GM23248 (cell line): ENCODE data around the gene MADCAM1. TPM values are rescaled to one million over a fixed set of nuclear protein-coding genes. Genes with fewer than 3 reads are reported as not detected.

ENCODE experiments used
- DNase-seq: peaks from one replicate; pipeline ENCODE4 v3.0.0-alpha.2; 2015
- H2AFZ ChIP-seq: fragments of 200-600 bp; sonication (generic); 2 replicates; pipeline ENCODE4 v1.6.1; 2016; ENCODE audit warnings: antibody characterized with exemption
- H3F3A ChIP-seq: fragments of 200-600 bp; sonication (generic); 2 replicates; pipeline ENCODE4 v1.6.1; 2016; ENCODE audit warnings: mild to moderate bottlenecking, antibody characterized with exemption, mixed run types; ENCODE audit not compliant: insufficient read depth
- H3K27ac ChIP-seq: fragments of 200-600 bp; sonication (generic); 2 replicates; pipeline ENCODE4 v1.5.1; 2016; ENCODE audit warnings: mild to moderate bottlenecking
- H3K27me3 ChIP-seq: fragments of 200-600 bp; sonication (generic); replicated peaks from 2 replicates; pipeline ENCODE4 v1.6.1; 2016; ENCODE audit warnings: mild to moderate bottlenecking; ENCODE audit not compliant: insufficient read depth
- H3K36me3 ChIP-seq: fragments of 200-600 bp; sonication (generic); 2 replicates; pipeline ENCODE4 v1.6.1; 2016; ENCODE audit warnings: low read depth, mild to moderate bottlenecking
- H3K4me1 ChIP-seq: fragments of 200-600 bp; sonication (generic); 2 replicates; pipeline ENCODE4 v1.6.1; 2016; ENCODE audit warnings: mild to moderate bottlenecking; ENCODE audit not compliant: insufficient read depth
- H3K4me2 ChIP-seq: fragments of 200-600 bp; sonication (generic); one replicate; pipeline ENCODE4 v1.6.1; 2016; ENCODE audit warnings: mild to moderate bottlenecking; ENCODE audit not compliant: unreplicated experiment
- H3K4me3 ChIP-seq: fragments of 200-600 bp; sonication (generic); 2 replicates; pipeline ENCODE4 v1.5.1; 2016; ENCODE audit warnings: mild to moderate bottlenecking
- H3K79me2 ChIP-seq: fragments of 200-600 bp; sonication (generic); 2 replicates; pipeline ENCODE4 v1.6.1; 2016; ENCODE audit warnings: mild to moderate bottlenecking; ENCODE audit not compliant: insufficient read depth
- H3K9ac ChIP-seq: fragments of 200-600 bp; sonication (generic); 2 replicates; pipeline ENCODE4 v1.6.1; 2016; ENCODE audit warnings: mild to moderate bottlenecking
- H3K9me2 ChIP-seq: fragments of 200-600 bp; sonication (generic); 2 replicates; pipeline ENCODE4 v1.6.1; 2016; ENCODE audit warnings: mixed run types, mild to moderate bottlenecking, moderate library complexity; ENCODE audit not compliant: insufficient read depth
- H3K9me3 ChIP-seq: fragments of 200-600 bp; sonication (generic); one replicate; pipeline ENCODE4 v1.6.1; 2017; ENCODE audit warnings: low read depth
- H4K20me1 ChIP-seq: fragments of 200-600 bp; sonication (generic); 2 replicates; pipeline ENCODE4 v1.6.0; 2016; ENCODE audit not compliant: insufficient read depth
- EZH2 ChIP-seq: fragments of 200-600 bp; sonication (generic); IDR thresholded peaks from 2 replicates; pipeline ENCODE4 v1.6.1; 2018; ENCODE audit warnings: antibody characterized with exemption, mild to moderate bottlenecking; ENCODE audit not compliant: insufficient read depth, poor library complexity, severe bottlenecking
- EZH2phosphoT487 ChIP-seq: fragments of 200-600 bp; sonication (generic); IDR thresholded peaks from 2 replicates; pipeline ENCODE4 v1.6.1; 2018; ENCODE audit warnings: antibody characterized with exemption, moderate library complexity, mild to moderate bottlenecking, low read depth; ENCODE audit not compliant: insufficient read depth
- WGBS, 2 experiments: methylation state at CpG; one replicate each; pipeline ENCODE4 v1.1.6; 2015 to 2017; ENCODE audit warnings: low lambda C conversion rate in 2 of 2, low coverage in 1 of 2; ENCODE audit errors: missing lambda C conversion rate in 2 of 2; 5-methylcytosine and 5-hydroxymethylcytosine counted together
- in situ Hi-C: fragments of 300-500 bp; cut with MboI; formaldehyde crosslinking; loops from 2 replicates; pipeline ENCODE4 v1.15.0; 2020
- polyA plus RNA-seq: library from polyadenylated mRNA; unstranded; fragments of >200 nt; fragmentation: Nextera tagmentation; extraction: Ambion mirVana; gene quantifications from 2 replicates; pipeline ENCODE4 v1.2.1, GENCODE V29; 2016
- total RNA-seq: library from RNA; depleted of rRNA; stranded (reverse); fragments of >200 nt; shearing (Covaris generic); gene quantifications from 2 replicates; pipeline ENCODE4 v1.2.3, GENCODE V29; 2014

MADCAM1 gene
- total and polyA plus RNA-seq, 2 experiments from 2014 or later = 0.38 to 0.54 TPM

DNA sequence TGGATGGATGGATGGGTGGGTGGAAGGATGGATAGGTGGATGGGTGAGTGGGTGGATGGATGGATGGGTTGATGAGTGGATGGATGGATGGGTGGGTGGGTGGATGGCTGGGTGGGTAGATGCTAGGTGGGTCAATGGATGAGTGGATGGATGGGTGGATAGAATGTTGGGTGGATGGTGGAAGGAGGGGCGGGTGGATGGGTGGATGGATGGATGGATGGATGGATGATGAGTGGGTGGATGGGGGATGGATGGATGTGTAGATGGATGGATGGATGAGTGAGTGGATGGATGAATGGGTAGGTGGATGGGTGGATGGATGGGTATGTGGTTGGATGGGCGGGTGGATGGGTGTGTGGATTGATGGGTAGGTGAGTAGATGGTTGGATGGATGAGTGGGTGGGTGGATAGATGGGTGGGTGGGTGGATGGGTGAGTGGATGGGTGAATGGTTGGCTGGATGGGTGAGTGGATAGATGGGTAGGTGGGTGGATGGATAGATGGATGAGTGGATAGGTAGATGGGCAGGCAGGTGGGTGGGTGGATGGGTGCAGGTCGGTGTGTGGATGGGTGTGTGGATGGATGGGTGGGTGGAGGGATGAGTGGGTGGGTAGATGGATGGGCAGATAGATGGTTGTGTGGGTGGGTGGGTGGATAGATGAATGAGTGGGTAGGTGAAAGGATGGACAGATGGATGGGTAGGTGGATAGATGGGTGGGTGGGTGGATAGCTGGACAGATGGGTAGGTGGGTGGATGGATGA, 31.1 kb upstream of the MADCAM1 start:
- Histone ChIP-seq H3K4me1 (no peaks in the 10 kb centered on the region), H3K4me3 (no peak overlapping the region), H3K27ac (no peak overlapping the region), H3K27me3 (peaks cover 19% of the 10 kb centered on the region), H3K4me2 (no peak overlapping the region), H3K9me3 (no peaks in the 10 kb centered on the region), H3F3A (no peaks in the 10 kb centered on the region), H3K9ac (no peak overlapping the region), H4K20me1 (no peaks in the 10 kb centered on the region), H3K36me3 (no peaks in the 10 kb centered on the region), H3K9me2 (no peaks in the 10 kb centered on the region), H3K79me2 (no peaks in the 10 kb centered on the region), H2AFZ (no peak overlapping the region)
- WGBS, 2 experiments = 60 to 91% methylated on average over 1 to 3 of the region's 3 CpGs
- no peak for DNase-seq
- in situ Hi-C loops = no loop called here
- no peak for TF ChIP-seq EZH2phosphoT487
- no peak for TF ChIP-seq EZH2

DNA sequence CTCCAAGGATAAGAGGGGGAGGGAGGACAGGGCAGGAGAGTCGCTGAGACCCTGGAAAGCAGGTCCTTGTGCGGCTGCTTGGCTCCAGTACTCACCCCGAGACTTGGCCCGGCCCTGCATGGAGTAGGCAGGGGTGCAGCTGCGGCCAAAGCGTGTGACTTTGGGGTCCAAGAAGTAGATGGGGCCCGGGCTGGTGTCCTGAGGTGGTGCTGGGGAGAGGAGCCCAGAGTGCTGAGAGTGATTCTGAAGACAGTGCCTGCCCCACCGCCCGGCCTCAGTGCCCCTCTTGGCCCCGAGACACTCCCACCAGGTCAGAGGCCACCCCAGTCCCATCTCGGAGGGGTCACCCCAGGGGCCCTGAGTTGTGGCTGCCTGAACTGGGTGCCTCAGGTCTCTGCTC, 28.7 kb upstream of the MADCAM1 start:
- no peak overlapping the region for H3K4me3 ChIP-seq
- no peak for TF ChIP-seq EZH2phosphoT487
- no peak for TF ChIP-seq EZH2
- no peak overlapping the region for H2AFZ ChIP-seq
- no peak overlapping the region for H3K4me2 ChIP-seq
- DNase-seq = no peak
- no peaks in the 10 kb centered on the region for H3F3A ChIP-seq
- H3K4me1 ChIP-seq = no peaks in the 10 kb centered on the region
- H3K79me2 ChIP-seq = no peaks in the 10 kb centered on the region
- H3K27me3 ChIP-seq = peaks cover 3% of the 10 kb centered on the region; the same call in 1 of the 2 replicates
- 64% methylated on average over 11 of the region's 11 CpGs for WGBS, 2 experiments
- in situ Hi-C loops = no loop called here
- H3K9me3 ChIP-seq = no peaks in the 10 kb centered on the region
- H3K36me3 ChIP-seq = no peaks in the 10 kb centered on the region
- no peaks in the 10 kb centered on the region for H4K20me1 ChIP-seq
- no peak overlapping the region for H3K9ac ChIP-seq
- H3K9me2 ChIP-seq = no peaks in the 10 kb centered on the region
- no peak overlapping the region for H3K27ac ChIP-seq

DNA sequence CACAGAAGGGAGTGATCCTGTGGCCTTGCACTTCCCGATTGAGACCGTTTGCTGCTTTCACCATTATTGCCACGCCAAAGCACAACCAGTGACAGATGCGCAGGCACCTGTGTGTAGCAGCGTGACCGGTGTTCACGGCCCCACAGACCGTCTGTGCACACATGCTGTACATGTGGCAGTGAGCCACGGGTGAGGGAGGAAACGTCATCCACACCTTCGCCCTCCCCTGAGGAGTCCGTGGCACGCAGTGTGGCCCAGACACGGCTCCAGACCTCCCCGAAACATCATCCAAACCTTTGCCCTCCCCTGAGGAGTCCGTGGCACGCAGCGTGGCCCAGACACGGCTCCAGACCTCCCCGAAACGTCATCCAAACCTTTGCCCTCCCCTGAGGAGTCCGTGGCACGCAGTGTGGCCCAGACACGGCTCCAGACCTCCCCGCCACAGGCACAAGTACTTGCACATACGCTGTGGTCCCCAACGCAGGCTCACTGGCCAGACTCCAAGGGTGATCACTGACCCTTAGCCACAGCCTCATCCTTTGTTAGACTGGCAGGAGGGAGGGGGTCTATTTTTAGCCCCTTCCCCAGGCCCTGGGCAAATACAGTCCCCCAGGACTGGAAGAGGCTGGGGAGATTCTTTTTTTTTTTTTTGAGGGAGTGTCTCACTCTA, 27.6 kb upstream of the MADCAM1 start:
- TF ChIP-seq EZH2phosphoT487 = no peak
- TF ChIP-seq EZH2 = no peak
- Histone ChIP-seq H2AFZ (no peak overlapping the region), H3K9me2 (no peaks in the 10 kb centered on the region), H3K9ac (no peak overlapping the region), H3K4me3 (no peak overlapping the region), H3K79me2 (no peaks in the 10 kb centered on the region), H3K27me3 (no peaks in the 10 kb centered on the region), H3F3A (no peaks in the 10 kb centered on the region), H3K9me3 (no peaks in the 10 kb centered on the region), H3K4me2 (no peak overlapping the region), H3K36me3 (no peaks in the 10 kb centered on the region), H3K4me1 (no peaks in the 10 kb centered on the region), H4K20me1 (no peaks in the 10 kb centered on the region), H3K27ac (no peak overlapping the region)
- in situ Hi-C loops = no loop called here
- 74 to 77% methylated on average over 18 to 22 of the region's 27 CpGs for WGBS, 2 experiments
- DNase-seq = no peak

DNA sequence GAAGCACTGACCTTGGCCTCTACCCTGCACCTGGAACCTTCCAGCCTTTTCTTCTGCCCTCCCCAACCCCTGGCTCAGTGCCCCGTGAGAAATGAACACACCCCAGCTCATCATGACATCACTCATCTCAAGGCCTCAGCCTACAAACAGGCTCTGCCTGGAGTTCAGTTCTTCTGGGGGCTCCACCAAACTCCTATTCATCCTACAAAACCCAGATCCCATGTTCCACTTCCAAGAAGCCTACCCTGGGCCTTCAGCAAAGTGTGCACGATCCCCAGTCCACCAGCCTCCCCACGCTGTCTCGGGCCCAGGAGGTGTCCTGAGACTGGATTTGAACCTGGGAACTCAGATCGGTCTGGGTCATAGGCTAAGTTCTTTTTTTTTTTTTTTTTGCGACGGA, 26.5 kb upstream of the MADCAM1 start:
- Histone ChIP-seq H3K79me2 (no peaks in the 10 kb centered on the region), H3F3A (no peaks in the 10 kb centered on the region), H3K27ac (no peak overlapping the region), H2AFZ (no peak overlapping the region), H3K4me3 (no peak overlapping the region), H3K36me3 (no peaks in the 10 kb centered on the region), H3K9me2 (no peaks in the 10 kb centered on the region), H3K9me3 (no peaks in the 10 kb centered on the region), H4K20me1 (no peaks in the 10 kb centered on the region), H3K4me2 (no peak overlapping the region), H3K27me3 (no peaks in the 10 kb centered on the region), H3K4me1 (no peaks in the 10 kb centered on the region), H3K9ac (no peak overlapping the region)
- TF ChIP-seq EZH2 (no peak), EZH2phosphoT487 (no peak)
- 62 to 66% methylated on average over 7 of the region's 7 CpGs for WGBS, 2 experiments
- in situ Hi-C loops = no loop called here
- no peak for DNase-seq
